HG03571 (cell line): Measurements from ENCODE around the gene XXYLT1.
"Not testable (repeated sequence)": the region's sequence is repeated elsewhere in the genome, so short reads cannot be mapped to it uniquely, and the experiment has no call there.

Experiments
- ATAC-seq: cut with Tn5 transposase; IDR thresholded peaks from one replicate; pipeline ENCODE4 v1.9.1; 2021; ENCODE audit not compliant: unreplicated experiment

XXYLT1 gene

GRCh38 chr3:195102609-195103467, 168.1 kb downstream of the XXYLT1 start:
- ATAC-seq, result no peak

- no peak for ATAC-seq
Measured at GRCh38 chr3:195101927-195102608, 168.9 kb downstream of the XXYLT1 start.

- no peak for ATAC-seq
Measured at GRCh38 chr3:195101001-195101583, 169.9 kb downstream of the XXYLT1 start.

GRCh38 chr3:195099951-195100785, 170.8 kb downstream of the XXYLT1 start:
- ATAC-seq, result no peak

- no peak for ATAC-seq
Measured at GRCh38 chr3:195098741-195099525, 172.0 kb downstream of the XXYLT1 start.

- no peak for ATAC-seq
Measured at GRCh38 chr3:195097331-195098255, 173.4 kb downstream of the XXYLT1 start.

GRCh38 chr3:195096484-195097330, 174.3 kb downstream of the XXYLT1 start:
- no peak for ATAC-seq

GRCh38 chr3:195096053-195096452, 174.9 kb downstream of the XXYLT1 start:
- ATAC-seq, result no peak

- ATAC-seq, result no peak
Measured at GRCh38 chr3:195095704-195096036, 175.3 kb downstream of the XXYLT1 start.

GRCh38 chr3:195095035-195095703, 175.8 kb downstream of the XXYLT1 start:
- no peak for ATAC-seq

GRCh38 chr3:195094191-195094921, 176.6 kb downstream of the XXYLT1 start:
- peak; percentile 83 for ATAC-seq

GRCh38 chr3:195093731-195094130, 177.2 kb downstream of the XXYLT1 start:
- peak; percentile 20 for ATAC-seq

GRCh38 chr3:195087840-195088601, 182.9 kb downstream of the XXYLT1 start:
- not testable (repeated sequence) for ATAC-seq

- ATAC-seq, result no peak
Measured at GRCh38 chr3:195087328-195087727, 183.6 kb downstream of the XXYLT1 start.

GRCh38 chr3:195086885-195087284, 184.1 kb downstream of the XXYLT1 start:
- ATAC-seq, result no peak

GRCh38 chr3:195086341-195086740, 184.6 kb downstream of the XXYLT1 start:
- ATAC-seq, result no peak
